HG02885 (cell line): ENCODE data around the gene SLC25A22.

ENCODE experiments used
- ATAC-seq: cut with Tn5 transposase; IDR thresholded peaks from one replicate; pipeline ENCODE4 v1.9.1; 2021; ENCODE audit warnings: mild to moderate bottlenecking; ENCODE audit not compliant: unreplicated experiment, poor library complexity

SLC25A22 gene

GRCh38 chr11:824292-824880 is 26.3 kb upstream of the SLC25A22 start:
- no peak for ATAC-seq

- no peak for ATAC-seq
Observed at GRCh38 chr11:823441-824291, 25.6 kb upstream of the SLC25A22 start.

DNA sequence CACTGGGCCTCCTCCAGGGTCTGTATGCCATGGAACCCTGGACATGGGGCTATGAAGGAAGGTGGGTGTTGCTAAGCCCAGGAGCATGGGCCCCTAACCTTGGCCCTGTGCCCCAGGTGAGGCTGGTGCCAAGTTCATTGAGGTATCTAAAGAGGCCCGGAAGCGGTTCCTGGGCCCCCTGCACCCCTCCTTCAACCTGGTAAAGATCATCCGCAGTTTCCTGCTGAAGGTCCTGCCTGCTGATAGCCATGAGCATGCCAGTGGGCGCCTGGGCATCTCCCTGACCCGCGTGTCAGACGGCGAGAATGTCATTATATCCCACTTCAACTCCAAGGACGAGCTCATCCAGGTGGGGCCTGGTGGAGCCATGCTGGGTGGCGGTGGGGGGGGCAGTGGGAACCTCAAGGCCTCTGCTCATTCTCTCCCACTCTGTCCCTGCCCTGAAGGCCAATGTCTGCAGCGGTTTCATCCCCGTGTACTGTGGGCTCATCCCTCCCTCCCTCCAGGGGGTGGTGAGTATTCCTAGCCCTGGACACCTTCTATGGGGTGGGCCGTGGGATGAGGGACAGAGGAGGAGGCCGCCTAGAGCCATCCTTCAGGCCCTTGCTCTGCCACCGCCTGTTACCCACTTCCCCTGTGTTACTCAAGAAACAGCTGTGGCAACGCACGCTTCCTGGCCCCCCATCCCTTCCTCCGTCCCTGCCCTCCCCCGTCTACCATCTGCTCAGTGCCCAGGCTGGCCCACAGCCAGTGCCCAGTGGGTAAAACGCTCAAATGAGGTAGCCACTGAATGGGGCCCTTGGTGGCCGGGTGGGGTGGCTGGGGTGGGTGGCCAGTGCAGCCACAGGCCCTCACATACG is 23.7 kb upstream of the SLC25A22 start:
- no peak for ATAC-seq

DNA sequence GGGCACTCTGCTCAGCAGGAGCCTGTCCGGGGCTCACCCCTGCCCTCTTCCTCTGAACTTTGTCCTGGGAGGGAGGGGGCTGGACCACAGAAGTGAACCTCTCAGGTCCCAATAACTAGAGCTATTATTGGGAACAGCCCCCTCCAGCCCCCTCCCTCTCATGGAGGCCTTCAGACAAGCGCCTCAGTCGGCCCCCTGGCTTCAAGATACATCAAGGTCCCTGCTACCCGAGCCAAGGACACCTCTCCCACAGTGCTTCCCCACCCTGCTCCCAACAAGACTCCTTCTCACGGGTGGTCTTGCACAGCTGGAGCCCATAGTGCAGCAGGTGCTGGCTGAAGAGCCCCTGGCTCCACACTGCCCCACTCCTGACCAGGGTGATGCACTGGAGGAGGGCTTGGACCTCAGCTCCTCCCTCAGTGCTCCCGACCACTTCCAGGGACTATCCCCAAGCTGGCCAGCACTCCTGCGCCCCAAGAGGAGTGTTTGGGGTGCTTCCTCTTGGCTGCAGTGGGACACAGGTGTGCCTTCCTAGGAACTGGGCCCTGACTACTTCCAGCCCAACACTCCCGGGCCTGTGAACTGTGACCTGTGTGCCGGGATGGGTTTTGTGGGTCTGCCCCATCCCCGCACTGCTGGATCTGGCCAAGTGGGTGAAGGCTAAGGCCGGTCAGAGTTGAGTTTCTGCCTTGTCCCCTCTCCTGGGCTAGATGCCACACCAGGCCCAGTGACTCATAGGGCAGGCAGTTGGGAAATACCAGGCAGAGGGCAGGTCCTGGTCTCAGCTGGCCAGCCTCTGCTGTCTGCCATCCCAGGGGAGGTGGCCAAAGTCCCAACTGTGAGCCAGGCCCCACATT is 22.8 kb upstream of the SLC25A22 start:
- ATAC-seq, result no peak

- peak; percentile 69 for ATAC-seq
Observed at GRCh38 chr11:819943-820649, 22.0 kb upstream of the SLC25A22 start.

DNA sequence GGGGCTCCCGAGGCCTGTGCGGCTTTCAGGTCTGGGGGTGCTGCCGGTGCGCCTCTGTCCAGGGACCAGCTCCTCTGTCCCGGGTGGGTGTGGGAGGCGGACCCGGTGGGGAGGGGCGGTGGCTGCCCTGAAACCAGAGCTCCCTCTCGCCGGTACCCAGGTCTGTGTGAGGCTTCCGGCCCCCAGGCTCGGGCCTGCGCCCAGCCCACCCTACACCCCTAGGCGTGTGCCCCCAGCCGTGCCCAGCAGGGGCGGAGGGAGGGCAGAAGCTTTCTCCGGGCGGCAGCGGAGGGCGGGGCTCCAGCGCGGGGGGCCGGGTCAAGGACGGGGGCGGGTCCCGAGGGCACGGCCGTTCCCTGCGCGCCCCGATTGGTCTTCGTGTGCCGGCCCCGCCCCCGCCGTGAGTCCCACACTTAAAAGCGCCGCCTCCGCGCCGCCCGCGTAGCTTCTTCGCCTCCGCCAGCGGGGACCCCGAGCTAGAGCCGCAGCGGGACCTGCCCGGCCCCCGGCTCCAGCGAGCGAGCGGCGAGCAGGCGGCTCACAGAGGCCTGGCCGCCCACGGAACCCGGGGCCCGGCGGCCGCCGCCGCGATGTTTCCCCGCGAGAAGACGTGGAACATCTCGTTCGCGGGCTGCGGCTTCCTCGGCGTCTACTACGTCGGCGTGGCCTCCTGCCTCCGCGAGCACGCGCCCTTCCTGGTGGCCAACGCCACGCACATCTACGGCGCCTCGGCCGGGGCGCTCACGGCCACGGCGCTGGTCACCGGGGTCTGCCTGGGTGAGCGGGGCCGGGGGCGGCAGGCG is 21.2 kb upstream of the SLC25A22 start:
- peak; percentile 70 for ATAC-seq

GRCh38 chr11:818396-819128 is 20.5 kb upstream of the SLC25A22 start, which contains the start of gene PNPLA2:
Gene PNPLA2, plus strand, starts transcription at chr11:818914. Its CDS starts 805 bp downstream, at chr11:819719.
- ATAC-seq, result no peak

GRCh38 chr11:816433-816779 is 18.3 kb upstream of the SLC25A22 start:
- no peak for ATAC-seq

GRCh38 chr11:815675-816432 is 17.8 kb upstream of the SLC25A22 start:
- ATAC-seq, result no peak

- ATAC-seq, result no peak
Observed at GRCh38 chr11:813456-814096, 15.5 kb upstream of the SLC25A22 start.

DNA sequence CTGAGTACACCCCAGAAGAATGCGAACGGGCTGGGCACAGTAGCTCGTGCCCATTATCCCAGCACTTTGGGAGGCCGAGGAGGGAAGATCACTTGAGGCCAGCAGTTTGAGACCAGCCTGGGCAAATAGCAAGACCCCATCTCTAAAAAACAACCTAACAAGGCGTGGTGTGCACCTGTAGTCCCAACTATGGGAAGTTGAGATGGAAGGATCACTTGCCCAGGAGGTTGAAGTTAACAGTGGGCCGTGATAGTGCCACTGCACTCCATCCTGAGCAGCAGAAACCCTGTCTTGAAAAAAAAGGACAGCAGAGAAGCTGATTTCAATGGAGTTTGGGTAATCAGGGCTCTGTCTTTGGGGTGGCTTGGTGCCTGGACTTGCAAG is 15.0 kb upstream of the SLC25A22 start:
- no peak for ATAC-seq

- no peak for ATAC-seq
Observed at GRCh38 chr11:812390-812789, 14.3 kb upstream of the SLC25A22 start.

- no peak for ATAC-seq
Observed at GRCh38 chr11:811446-812245, 13.6 kb upstream of the SLC25A22 start.

GRCh38 chr11:810040-810567 is 12.0 kb upstream of the SLC25A22 start:
- ATAC-seq, result no peak

- ATAC-seq, result peak; percentile 74
Observed at GRCh38 chr11:809287-810039, 11.4 kb upstream of the SLC25A22 start, which contains the start of gene RPLP2. Gene RPLP2, plus strand, starts transcription at chr11:809967. Its CDS starts 268 bp downstream, at chr11:810235.
